ENCODE results near the gene UNC5B. TPM values are rescaled to one million over a fixed set of nuclear protein-coding genes. Genes with fewer than 3 reads are reported as not detected.
"Not testable (repeated sequence)": the region's sequence is repeated elsewhere in the genome, so short reads cannot be mapped to it uniquely, and the experiment has no call there.

The UNC5B gene
- total RNA-seq, 1 donor from 2014 or later, result 22.2 TPM

DNA sequence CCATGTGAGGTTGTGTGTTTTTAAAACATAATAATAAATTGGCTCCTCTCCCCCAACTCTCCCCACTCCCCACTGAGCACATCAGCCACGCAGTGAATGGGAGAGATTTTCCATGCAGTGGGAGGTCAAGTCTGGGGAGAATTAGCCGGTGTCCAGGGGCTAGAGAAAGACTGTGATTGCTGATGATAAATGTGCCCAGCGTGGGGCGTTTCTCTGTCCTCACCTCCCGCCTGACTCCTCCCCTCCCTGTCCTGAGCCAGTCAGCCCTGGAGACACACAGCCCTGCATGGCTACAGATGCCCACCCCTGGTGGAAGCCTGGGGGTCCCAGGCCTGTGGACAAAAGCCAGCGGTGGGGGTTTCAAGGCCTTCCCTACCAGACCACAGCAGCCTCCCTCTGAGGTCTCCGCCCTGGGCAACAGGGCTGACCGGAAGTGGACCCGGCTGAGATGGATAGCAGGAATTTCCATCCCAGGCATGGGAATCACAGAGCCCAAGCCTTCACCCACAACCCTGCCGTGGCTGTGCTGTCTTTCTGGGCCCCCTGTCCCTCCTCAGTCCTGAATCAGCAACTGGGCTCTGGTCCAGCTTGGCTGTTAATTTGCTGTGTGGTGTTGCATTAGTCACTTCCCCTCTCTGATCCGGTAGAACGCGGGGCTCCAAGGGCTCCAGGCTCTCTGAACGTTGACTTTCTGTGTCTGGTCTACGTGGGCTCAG lies 59.8 kb downstream of the UNC5B start:
- Histone ChIP-seq H3K4me1 (peaks cover 17% of the 10 kb centered on the region), H3K4me3 (no peak overlapping the region), H3K27me3 (ENCODE audit: low read depth) (no peaks in the 10 kb centered on the region), H3K36me3 (no peaks in the 10 kb centered on the region), H3K27ac (no peak overlapping the region), H3K9me3 (no peaks in the 10 kb centered on the region)
- intact Hi-C loops (cut with DNase I), result no loop called here
- ATAC-seq (no peak), DNase-seq (no peak)
- TF ChIP-seq, protein P1, sequence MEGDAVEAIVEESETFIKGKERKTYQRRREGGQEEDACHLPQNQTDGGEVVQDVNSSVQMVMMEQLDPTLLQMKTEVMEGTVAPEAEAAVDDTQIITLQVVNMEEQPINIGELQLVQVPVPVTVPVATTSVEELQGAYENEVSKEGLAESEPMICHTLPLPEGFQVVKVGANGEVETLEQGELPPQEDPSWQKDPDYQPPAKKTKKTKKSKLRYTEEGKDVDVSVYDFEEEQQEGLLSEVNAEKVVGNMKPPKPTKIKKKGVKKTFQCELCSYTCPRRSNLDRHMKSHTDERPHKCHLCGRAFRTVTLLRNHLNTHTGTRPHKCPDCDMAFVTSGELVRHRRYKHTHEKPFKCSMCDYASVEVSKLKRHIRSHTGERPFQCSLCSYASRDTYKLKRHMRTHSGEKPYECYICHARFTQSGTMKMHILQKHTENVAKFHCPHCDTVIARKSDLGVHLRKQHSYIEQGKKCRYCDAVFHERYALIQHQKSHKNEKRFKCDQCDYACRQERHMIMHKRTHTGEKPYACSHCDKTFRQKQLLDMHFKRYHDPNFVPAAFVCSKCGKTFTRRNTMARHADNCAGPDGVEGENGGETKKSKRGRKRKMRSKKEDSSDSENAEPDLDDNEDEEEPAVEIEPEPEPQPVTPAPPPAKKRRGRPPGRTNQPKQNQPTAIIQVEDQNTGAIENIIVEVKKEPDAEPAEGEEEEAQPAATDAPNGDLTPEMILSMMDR (IDR thresholded peaks at IDR 0.05), result no peak

DNA sequence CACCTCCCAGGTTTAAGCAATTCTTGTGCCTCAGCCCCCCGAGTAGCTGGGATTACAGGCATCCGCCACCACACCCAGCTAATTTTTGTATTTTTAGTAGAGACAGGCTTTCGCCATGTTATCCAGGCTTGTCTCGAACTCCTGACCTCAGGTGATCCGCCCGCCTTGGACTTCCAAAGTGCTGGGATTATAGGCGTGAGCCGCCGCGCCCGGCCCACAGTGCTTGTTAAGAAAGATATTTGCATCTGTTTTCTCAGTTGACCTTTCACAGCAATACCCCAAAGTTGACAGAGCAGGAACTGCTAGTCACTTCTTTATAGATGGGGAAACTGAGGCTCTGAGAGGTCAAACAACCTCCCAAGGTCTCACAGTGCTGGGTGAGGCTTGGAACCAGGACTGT lies 60.6 kb downstream of the UNC5B start:
- H3K4me1 ChIP-seq, result peaks cover 17% of the 10 kb centered on the region
- H3K9me3 ChIP-seq; intact Hi-C loops (cut with DNase I); H3K27me3 ChIP-seq (ENCODE audit: low read depth); DNase-seq; H3K4me3 ChIP-seq; ATAC-seq; H3K27ac ChIP-seq; H3K36me3 ChIP-seq: not testable (repeated sequence)

DNA sequence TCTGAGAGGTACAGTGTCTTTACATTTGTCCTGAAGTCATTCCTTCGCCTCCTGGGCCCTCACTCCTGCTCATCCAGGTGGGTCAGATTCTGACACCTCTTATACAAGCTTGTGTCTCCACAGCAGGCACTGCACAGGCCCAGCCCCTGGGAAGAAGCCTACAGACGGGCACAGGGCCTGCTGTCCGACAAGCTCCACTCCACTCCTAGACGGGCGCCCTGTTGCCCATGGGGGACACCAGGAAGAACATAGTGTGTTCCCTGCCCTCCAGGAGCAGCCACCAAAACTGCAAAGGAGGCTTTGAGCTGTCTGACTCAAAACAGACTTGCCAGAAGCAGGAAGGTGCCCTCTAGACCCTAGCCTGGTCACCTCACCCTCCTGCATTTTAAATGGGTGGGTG lies 61.1 kb downstream of the UNC5B start:
- H3K9me3 ChIP-seq, result no peaks in the 10 kb centered on the region
- no peak overlapping the region for H3K4me3 ChIP-seq
- no peaks in the 10 kb centered on the region for H3K27me3 ChIP-seq (ENCODE audit: low read depth)
- ATAC-seq, result no peak
- DNase-seq, result no peak
- H3K36me3 ChIP-seq, result no peaks in the 10 kb centered on the region
- no peak overlapping the region for H3K27ac ChIP-seq
- TF ChIP-seq, protein P1 (IDR thresholded peaks at IDR 0.05), result no peak
- intact Hi-C loops (cut with DNase I), result no loop called here
- peaks cover 17% of the 10 kb centered on the region for H3K4me1 ChIP-seq

DNA sequence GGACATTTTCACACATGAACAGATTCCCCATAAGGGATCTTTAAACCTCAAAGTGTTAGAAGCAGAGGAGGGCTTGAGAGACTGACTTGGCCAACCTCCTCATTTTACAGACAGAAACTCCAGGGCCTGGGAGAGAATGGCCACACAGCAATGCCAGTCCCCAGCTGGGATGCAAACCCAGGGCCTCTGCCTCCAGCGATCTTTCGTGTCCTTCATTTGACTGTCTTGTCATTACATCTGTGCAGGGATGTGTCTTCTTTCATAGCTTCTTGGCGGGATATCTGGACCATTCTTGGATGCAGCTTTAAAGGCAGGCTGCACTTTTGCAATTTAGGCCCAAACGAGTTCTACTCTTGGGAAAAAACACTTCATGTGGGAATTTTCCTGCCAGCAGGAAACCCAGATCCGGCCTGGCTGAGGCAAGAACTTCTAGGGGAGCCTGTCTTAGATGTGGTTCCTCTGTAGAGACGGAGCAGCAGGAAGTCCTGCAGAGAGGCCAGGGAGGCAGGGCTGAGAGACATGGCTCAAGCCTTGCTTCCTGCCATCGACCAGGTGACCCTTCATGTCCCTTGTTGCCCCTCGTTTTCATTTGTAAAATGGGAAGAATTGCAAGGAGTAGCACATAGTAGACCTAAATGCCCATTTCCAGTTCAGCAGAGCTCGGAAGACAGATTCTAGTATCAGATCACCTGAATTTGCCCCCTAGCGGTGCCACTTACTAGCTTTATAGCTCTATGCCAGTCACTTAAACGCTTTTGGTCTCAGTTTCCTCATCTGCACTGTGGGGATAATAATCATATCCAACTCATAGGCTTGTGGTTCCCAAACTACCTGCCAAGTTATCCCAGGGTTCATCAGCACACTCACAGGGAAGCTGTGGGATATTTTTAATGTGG lies 62.8 kb downstream of the UNC5B start:
- Histone ChIP-seq H3K27ac (no peak overlapping the region), H3K27me3 (ENCODE audit: low read depth) (no peaks in the 10 kb centered on the region), H3K4me3 (no peak overlapping the region), H3K9me3 (no peaks in the 10 kb centered on the region), H3K4me1 (peaks cover 11% of the 10 kb centered on the region), H3K36me3 (peaks cover 5% of the 10 kb centered on the region)
- no peak for ATAC-seq
- DNase-seq, result no peak
- TF ChIP-seq, protein P1 (IDR thresholded peaks at IDR 0.05), result no peak
- intact Hi-C loops (cut with DNase I), result no loop called here

DNA sequence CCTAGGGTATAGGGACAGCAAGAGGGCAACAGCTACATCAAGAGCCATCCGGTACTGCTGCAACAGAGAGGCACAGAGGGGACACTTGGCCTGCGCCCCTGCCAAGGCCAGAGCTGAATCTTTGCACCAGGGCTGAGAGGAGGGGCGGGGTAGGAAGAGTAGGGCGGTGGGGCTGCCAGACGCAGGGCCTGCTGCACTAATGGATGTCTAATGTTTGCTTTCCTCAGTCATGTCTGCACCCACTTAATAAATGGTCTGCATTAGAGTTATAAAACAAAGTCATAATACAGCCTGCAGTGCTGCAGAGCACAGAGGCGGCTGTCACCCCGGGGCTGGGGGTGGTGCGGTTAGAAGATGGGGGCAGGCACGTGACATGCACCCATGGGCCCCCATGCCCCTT lies 64.5 kb downstream of the UNC5B start:
- Histone ChIP-seq H3K36me3 (peaks cover 12% of the 10 kb centered on the region), H3K4me3 (no peak overlapping the region), H3K27ac (no peak overlapping the region), H3K4me1 (peaks cover 8% of the 10 kb centered on the region), H3K27me3 (ENCODE audit: low read depth) (no peaks in the 10 kb centered on the region), H3K9me3 (no peaks in the 10 kb centered on the region)
- ATAC-seq, result no peak
- TF ChIP-seq, protein P1 (IDR thresholded peaks at IDR 0.05), result no peak
- intact Hi-C loops (cut with DNase I), result no loop called here
- no peak for DNase-seq

Data from lower lobe of right lung (tissue), 2 donors.